NCI-H82 treated with DMSO at 0.1 percent for 48 hours (cell line): ENCODE results near the gene SMIM7.
"Not testable (repeated sequence)": the region's sequence is repeated elsewhere in the genome, so short reads cannot be mapped to it uniquely, and the experiment has no call there.

Experiments
- DNase-seq: peaks from one replicate; lab custom pipeline; 2025; ENCODE audit not compliant: unreplicated experiment; lab: John Stamatoyannopoulos, UW

The SMIM7 gene

DNA sequence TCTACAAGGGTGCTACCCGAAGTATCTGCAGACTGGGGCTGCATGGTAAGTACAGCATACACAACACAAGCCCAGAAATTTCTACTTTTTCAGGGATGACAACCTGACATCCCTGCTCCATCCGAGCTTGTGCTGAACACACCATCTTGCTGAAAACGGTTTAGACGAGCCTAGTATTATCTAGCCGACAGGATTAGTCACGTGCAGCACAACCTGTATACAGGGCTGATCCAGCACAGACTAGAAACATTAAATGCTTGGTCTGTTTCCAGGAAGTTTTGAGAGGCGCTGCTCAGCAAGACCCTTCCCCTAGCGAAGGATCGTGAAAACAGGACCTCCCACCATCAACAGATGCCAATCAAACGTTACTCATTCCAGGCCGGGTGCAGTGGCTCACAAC is 4.2 kb downstream of the SMIM7 start:
- DNase-seq: no peak

DNA sequence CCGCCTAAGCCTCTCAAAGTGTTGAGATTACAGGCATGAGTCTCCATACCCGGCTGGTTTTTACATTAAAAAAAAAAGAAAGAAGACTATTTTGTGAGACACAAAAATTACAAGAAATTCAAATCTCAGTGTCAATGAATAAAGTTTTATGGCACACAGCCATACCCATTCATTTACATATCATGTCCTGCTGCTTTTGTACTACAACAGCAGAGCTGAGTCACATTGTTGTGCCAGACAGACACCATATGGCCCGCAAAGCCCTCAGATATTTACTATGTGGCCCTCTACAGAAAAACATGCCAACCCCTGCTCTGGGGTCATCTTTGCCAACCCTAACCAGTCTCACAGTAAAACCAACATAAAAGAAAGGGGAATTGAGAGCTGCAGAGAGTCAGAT is 5.3 kb downstream of the SMIM7 start:
- no peak for DNase-seq

DNA sequence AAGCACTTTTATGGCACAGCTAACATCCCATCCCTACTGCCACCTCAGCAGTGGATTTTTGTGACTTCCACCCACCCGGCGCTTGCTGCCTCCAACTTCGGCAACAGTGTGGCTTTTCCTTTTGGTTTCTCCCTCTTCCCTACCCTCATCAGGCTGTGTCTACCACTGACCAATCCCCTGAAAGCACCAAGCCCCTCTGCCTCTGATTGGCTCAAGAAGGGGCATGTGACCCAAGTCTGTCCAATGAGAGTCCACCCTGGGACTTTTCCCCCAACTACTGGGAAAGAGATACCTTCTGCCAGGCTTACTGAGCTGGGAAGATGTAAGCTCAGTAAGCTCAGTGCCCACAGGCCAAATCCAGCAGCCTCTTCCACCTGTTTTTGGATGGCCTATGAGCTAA is 5.8 kb downstream of the SMIM7 start:
- no peak for DNase-seq

DNA sequence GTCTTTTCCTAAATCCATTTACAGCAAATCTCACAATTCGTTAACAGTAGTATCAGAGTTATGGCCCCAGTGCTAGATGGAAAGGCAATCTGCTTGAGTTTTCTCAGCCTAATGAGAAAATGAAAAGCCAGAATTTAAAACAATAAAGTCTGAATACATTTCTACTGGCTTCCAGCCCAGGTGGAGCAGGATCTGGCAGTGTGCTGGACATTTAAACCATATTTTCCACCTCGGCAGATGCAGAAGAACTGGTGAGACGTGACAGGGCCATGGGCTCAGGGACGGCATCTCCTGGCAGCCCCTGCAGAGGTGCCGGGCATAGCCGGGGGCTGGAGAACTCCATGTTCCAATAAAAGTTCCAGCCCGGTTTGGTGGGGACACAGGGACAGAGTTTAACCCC is 7.1 kb downstream of the SMIM7 start:
- no peak for DNase-seq

DNA sequence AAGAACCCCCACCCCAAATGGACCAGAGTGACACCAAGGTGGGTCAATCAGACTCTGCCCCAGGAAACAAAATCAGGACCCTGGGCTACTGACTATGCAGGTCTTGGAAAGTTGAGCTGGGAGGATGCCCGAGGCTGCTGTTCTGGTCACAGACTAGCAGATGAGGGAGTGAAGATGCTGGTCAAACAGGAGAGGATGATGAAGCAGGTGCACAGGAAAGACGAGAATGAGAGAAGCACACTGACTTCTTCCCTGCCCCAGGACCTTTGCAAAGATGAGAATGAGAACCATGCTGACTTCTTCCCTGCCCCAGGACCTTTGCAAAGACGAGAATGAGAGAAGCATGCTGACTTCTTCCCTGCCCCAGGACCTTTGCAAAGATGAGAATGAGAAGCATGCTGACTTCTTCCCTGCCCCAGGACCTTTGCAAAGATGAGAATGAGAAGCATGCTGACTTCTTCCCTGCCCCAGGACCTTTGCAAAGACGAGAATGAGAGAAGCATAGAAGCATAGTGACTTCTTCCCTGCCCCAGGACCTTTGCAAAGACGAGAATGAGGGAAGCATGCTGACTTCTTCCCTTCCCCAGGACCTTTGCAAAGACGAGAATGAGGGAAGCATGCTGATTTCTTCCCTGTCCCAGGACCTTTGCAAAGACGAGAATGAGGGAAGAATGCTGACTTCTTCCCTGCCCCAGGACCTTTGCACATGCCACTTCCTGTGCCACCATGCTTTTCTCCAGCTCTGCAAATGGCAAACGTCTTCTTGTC is 8.3 kb downstream of the SMIM7 start:
- not testable (repeated sequence) for DNase-seq

DNA sequence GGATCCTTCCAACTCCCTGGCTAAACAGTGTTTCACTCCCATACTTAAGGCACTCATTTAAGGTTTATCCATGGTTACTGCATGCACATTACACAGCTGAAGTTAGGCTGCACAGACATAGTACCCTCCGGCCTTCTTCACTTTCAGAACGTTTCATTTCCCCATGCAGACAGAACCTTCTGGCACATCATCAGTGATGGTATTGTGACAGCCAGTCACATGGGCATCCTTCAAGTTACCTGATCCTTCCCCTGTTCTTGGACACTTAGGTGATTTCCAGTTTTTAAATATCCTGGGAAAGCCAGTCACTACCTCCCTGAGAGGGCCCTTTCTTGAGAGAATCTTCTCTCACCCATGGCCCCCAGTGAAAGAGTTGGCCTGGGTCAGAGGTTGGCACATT is 9.1 kb downstream of the SMIM7 start:
- no peak for DNase-seq

DNA sequence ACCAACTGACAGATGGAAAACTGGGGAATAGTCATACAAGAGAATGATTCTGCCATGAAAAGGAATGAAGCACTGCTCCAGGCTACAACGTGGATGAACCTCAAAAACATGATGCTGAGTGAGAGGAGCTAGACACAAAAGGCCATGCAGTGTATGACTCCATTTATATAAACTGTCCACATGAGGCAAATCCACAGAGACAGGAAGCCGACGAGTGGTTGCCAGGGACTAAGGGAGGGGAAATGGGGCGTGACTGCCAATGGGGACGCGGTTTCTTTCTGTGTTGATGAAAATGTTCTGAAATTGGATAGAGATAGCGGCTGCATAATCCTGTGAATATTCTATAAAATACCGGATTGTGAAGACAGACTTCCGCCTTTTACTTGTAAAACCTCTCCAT is 10.2 kb downstream of the SMIM7 start:
- DNase-seq: no peak

DNA sequence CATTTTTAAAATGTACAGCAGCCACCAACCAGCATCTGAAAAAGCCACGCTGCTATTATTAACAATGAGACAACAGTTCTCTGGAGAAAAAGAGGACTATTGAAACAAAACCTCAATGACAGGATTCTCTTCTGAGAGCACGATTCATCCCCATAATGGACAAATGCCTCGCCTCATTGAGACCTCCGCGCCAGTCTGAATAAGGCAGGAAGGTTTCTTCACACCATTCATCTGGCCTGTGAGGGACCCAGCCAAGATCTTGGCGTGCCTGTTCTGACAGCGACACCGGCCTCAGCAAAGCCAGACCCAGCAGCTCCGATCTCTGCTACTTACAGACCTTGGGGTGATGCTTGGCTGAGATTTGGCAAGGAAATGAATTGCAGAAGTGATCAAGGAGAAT is 14.8 kb downstream of the SMIM7 start:
- DNase-seq: no peak

DNA sequence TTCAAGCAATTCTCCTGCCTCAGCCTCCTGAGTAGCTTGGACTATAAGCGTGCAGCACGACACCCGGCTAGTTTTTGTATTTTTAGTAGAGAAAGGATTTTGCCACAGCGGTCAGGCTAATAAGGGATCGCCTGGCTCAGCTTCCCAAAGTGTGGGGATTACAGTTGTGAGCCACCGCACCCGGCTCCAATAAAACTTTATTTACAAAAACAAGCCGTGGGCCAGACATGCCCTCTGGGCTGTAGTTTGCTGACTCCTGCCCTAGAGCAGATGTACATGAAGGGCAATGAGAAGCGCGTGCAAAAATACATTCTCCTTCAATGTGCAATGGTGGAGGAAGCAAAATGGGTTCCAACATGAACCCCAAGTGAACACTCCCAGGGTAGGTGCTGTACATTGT is 18.2 kb downstream of the SMIM7 start:
- DNase-seq: no peak

DNA sequence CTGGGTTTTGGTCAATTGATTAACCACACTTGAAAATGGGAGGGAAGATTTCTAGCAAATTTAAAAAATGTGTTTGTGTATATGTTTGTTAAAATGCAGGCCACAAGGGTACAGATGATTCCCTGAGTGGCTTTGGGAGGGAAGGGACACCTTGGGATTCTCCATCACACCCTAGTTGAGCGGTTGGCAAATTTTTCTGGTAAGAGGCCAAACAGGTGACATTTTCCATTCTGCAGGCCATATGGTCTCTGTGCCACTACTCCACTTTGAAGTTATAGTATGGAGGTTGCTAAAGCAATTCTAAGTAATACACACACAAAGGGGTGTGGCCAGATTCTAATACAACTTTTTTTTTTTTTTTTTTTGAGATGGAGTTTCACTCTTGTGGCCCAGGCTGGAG is 19.0 kb downstream of the SMIM7 start:
- DNase-seq: no peak

DNA sequence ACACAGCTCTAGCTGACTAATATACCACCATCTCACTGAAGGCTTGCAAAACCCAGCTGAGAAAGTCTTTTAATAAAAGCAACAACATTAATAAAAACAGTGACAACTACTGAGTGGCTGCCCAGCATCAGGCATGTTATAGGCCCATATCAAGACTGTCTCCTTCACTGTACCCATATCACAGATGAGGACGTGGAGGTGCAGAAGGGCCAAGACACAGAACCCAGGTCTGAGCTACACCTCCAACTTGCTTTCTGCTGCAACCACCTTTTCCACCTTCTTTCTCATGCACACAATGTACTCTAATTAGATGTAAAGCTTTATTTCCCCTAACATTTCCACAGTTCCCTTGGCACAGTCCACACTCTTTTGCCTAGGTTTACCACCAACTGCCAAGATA is 21.3 kb downstream of the SMIM7 start:
- DNase-seq: no peak

DNA sequence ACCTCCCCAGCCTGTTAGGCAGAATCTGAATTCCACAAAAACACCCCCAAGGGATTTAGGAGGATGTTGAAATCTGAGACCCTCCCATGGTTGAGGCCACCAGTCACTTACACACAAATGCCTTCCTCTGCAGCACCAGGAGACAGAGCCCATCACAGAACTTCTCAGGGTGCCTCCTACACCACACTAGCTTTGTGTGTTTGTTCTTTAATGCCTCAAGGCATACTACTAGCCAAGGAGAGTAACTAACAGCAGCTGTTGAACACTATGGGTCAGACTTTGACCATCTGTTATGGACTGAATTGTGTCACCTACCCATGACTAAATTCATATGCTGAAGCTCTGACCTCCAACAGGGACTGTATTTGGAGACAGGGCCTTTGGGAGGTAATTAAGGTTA is 22.4 kb downstream of the SMIM7 start:
- DNase-seq: no peak

DNA sequence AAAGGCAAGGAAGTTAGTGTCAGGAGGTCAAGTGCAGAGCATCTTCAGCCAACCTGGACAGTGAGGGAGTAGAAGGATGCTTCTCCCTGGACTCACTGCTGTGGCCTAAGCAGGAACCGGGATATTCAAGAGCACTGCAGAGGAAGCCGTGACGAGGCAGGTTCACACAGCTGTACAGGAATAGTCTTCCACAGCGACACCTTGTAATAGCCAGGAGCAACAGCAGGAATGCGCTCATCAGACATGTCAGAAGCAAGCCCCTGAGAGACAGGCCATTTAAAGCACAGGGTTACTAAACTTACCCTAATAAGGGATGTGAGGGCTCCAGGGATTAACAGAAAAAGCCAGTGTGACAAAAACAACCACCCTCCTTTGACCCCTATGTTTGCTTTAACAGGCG is 28.5 kb downstream of the SMIM7 start:
- no peak for DNase-seq

DNA sequence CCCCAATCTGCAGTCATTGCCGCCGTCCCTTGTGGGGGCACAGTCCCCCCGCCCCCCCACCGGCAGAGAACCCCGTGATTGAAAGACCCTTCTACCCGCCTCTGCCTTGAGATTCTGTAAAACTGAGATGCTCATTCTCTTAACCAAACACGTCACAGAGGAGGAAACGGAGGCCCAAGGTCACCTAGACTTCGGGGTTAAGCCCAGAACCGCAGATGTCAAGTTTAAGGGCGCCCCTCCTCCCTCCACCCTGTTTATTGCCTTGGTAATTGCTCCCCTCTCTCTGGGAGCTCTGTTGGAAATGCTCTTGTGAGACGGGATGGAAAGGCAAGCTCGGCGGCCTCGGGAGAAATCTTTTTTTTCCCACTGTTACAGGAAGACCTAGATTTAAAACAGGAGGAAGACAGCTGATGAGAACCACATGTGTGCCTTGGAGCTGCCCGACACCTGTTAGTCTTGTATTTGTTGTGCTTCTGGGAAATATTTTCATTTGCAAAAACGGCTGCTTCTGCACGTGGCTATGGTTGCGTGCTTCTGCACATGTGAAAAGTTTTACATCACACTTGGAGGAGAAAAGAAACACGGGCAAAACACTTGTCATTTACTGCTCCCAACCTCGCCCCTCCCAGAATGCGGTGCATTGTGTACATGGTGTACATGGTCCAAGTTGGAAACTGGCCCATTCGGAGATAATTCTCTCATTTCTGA is 30.8 kb downstream of the SMIM7 start:
- DNase-seq: peak; percentile 37

DNA sequence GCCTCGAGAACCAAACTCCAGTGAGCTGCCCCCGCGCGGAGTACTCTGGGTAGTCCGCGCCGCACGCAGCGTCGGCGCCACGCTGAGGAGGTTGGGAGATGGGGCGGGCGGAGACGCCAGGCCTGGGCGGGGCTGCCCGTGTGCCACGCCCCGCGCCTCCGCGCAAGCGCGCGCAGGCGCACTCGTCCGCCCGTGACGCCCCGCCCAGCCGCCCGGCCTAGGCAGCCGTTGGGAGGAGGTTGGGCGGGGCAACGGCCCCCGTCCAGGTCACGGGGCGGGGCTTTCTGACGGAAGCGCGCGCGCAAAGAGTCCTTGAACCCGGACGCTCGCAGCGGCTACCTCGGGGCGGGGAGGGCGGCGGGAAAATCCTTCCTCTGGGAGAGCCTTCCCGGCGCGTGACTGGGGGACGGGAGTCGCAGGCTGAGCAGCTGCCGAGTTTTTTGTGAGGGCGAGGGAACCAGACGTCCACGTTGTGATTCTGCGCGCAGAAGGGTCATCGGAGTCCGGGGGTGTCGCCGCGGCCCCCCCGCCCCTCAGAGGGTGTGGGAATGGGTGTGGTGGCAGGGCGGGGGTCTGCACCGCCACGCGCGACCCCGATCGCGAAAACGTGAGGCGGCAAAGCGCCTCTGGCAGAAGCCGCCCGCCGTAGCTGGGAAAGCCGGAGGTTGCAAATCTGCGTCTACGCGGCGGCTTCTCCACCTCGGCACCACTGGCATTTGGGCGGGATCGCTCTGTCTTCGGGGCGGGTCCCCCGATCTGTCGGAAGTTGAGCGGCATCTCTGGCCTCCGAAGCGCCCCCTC is 31.6 kb downstream of the SMIM7 start, which contains the start of gene MED26:
Gene MED26, minus strand, starts transcription at position 22 of the 801 bp plus-strand sequence. CDS start 261 bp downstream, outside the sequence.
- peak; percentile 89 for DNase-seq

DNA sequence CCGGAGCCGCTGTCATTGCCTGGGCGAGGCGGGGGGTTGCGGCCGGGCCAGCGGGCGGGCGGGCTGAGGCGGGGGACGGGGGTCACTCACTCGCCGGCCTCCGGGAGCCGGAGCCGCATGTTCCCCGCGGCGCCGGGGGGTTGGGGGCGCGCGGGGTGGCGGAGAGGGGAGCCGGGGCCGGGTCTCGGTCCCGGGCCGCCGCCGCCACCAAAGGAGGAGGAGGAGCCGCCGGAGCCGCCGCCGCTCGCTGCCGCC is 32.1 kb downstream of the SMIM7 start:
- no peak for DNase-seq

DNA sequence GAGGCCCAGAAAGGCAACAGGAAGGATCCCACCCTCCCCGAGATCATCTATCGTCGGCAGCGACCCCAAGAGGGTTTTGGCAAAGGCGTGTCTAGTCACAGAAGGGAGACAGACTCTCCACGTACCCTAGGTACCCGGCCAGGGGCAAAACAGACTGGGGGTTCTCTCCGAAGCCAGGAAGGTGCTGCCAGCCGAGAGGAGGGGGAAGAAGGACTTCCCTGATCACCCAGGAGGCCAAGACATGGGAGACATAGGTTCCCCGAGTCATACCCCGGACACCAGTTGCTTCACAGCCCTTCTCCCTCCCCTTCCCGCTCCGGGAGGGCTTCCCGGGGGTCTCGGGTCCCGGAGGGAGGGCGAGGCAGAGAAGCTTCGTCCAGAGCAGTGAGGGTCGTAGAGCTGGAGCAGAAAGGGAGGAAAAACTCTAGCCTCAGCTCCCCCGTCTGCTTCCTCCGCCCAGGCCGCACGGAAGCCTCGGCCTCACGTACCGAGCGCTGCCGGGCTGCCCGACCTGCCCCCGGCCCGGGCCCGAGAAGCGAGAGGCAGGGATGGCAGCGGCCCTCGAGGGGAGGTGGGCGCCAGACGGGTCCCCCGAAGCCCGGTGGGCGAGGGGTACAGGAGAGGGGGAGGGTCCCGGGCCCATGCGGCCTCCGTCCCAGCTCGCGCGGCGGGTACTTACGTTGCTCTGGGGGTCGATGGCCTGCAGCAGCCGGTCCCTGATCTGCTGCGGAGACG is 32.6 kb downstream of the SMIM7 start:
- no peak for DNase-seq

DNA sequence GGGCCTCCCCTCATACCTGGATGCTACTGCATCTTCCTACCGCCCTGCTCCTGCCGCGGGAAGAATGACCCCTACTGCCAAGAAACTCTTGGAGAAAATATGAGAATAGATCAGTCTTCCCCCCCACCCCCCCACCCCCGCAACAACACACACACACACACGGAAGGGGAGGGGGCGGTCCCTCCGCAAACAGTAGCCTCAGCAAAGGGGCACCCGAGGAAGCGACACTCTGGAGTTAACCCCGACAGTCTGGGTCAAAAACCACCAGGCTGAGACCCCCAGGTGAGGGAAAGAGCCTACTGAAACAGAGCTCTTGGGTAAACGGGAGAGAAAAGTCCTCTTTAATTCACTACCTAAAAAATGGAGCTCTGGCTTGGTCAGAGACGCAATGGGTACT is 33.1 kb downstream of the SMIM7 start:
- DNase-seq: no peak

DNA sequence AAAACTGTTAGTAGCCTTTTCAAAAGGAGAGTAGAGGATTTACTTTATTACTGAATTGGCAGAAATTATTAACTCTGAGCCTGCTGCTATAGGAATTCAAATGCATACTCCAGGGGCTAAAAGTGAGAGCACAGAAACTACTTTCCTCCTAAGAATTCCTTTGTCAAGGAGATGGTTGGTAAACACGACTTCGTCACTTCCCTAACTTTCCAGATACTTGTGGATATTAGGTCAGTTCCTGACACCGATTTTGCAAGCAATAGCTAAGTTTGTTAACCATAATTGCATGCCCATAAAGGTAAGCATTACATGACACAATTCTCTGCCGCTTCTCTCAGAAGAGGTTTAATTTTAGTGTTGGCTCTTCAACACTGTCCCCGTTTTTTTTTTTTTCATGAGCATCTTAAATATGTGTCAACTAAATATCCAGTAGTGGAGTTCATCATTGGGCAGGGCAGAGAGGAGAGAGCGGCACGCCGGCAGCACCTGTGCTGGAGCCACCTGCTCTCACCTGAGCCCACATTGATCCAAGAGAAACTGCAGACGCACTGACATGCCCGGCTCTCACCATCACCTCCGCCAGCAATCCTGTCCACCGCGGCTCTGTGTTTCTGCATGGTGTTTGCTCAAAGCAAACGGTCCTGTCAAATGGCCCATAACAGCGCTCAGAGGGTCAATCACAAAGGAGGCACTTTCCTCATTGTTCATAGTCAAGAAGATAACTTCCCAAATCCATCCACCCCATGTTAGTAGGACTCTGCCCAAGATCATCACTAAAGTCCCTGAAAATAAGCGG is 34.6 kb downstream of the SMIM7 start:
- no peak for DNase-seq

DNA sequence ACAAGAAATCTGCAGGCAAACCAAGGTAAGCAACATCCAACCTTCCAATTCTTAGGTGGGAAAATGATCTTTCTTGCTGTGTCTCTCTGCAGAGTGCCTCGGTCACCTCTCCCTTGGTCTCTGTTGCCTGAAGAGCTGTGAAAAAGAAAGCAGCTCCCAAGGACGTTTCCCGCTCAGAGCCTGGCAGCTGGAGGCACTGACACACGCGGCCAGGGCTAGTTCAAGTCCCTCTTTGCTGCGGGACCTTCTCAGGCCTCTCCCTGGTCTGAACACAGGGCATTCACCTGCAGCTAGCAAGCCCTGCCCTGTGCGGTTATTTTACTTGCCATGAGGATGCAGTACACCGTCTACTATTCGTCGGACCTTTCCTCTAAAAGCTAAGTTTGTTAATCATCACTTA is 35.7 kb downstream of the SMIM7 start:
- DNase-seq: no peak

DNA sequence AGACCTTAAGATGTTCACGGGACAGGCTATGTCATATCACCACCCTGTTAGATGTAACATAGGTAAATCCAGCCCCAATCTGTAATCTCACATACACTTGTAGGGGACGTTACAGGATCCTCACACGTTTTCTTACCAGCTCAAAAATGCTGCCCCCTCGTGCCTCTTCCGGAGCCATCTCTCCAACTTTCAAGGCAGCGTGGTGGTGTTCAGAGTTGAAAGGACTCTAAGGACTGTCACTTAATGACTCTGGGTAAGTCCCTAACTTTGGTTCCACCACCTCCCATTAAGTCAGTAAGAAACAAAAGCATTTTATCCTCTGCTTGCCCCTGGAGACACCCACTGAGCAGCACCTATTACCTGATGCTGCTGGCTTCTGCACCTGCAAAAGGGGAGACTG is 36.4 kb downstream of the SMIM7 start:
- DNase-seq: no peak
